Thyroid gland (tissue), 4 donors: ENCODE results near the gene SS18L1.

Experiments used
- POLR2A ChIP-seq, 2 donors: fragments of 450-650 bp; IDR thresholded peaks; one replicate each; pipeline ENCODE4 v1.6.1; 2017; ENCODE audit warnings: antibody characterized with exemption in 2 of 2, mild to moderate bottlenecking in 2 of 2, moderate library complexity in 1 of 2
- TF ChIP-seq, protein P1 (sequence below), 6 experiments: fragments of 200-600 bp in 3 of 6; fragments of 450-650 bp in 3 of 6; sonication (generic) in 3 of 6; IDR thresholded peaks; one replicate each; pipeline ENCODE4 v1.5.1; 2016 to 2019; ENCODE audit warnings: antibody characterized with exemption in 6 of 6, mild to moderate bottlenecking in 2 of 6, inconsistent platforms in 1 of 6, moderate library complexity in 1 of 6

DNA sequence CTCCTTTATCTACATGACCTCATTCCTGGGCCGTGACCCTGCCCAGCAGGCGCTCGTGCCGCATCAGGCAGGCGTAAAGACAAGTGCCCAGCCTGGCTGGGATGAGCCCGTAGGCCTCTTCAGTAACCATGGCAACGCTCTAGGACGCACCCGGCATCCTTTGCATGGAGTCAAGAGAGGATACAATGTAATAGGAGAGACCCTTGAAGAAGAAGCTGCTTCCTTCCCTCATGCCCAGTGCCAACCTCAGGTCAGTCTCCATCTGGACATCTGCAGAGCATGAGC, 26.3 kb upstream of the SS18L1 start:
- TF ChIP-seq, protein P1, sequence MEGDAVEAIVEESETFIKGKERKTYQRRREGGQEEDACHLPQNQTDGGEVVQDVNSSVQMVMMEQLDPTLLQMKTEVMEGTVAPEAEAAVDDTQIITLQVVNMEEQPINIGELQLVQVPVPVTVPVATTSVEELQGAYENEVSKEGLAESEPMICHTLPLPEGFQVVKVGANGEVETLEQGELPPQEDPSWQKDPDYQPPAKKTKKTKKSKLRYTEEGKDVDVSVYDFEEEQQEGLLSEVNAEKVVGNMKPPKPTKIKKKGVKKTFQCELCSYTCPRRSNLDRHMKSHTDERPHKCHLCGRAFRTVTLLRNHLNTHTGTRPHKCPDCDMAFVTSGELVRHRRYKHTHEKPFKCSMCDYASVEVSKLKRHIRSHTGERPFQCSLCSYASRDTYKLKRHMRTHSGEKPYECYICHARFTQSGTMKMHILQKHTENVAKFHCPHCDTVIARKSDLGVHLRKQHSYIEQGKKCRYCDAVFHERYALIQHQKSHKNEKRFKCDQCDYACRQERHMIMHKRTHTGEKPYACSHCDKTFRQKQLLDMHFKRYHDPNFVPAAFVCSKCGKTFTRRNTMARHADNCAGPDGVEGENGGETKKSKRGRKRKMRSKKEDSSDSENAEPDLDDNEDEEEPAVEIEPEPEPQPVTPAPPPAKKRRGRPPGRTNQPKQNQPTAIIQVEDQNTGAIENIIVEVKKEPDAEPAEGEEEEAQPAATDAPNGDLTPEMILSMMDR (IDR thresholded peaks at IDR 0.05): no peak
- TF ChIP-seq POLR2A (IDR thresholded peaks at IDR 0.05): no peak
